Activated CD8-positive, alpha-beta memory T cell treated with anti-CD3 and anti-CD28 coated beads, Interleukin-2, amount 10 ng/mL, durations not matched to agents 7 days and 5 days (primary cell): ENCODE results near the gene IGF2BP1. TPM values are rescaled to one million over a fixed set of nuclear protein-coding genes. Genes with fewer than 3 reads are reported as not detected.
"Not testable (repeated sequence)": the region's sequence is repeated elsewhere in the genome, so short reads cannot be mapped to it uniquely, and the experiment has no call there.

Source experiments
- ATAC-seq: fragments of 150-1000 bp; cut with Tn5 transposase; one replicate; pipeline ENCODE4 v1.10.0; 2021; ENCODE audit warnings: moderate library complexity
- CTCF ChIA-PET: fragments of 350-600 bp; sonication (Branson Sonifier 250); formaldehyde crosslinking; loops from one replicate; lab custom pipeline; 2021; ENCODE audit warnings: antibody characterized with exemption; lab: Charles Lee
- DNase-seq: peaks from one replicate; pipeline ENCODE4 v3.0.0-alpha.2; 2020
- H3K27ac Mint-ChIP-seq: one replicate; pipeline ENCODE4 v1.8.0; 2021; ENCODE audit warnings: mild to moderate bottlenecking, mixed read lengths
- H3K27me3 Mint-ChIP-seq: one replicate; pipeline ENCODE4 v1.8.0; 2021; ENCODE audit warnings: mixed read lengths
- H3K36me3 Mint-ChIP-seq: one replicate; pipeline ENCODE4 v1.8.0; 2021; ENCODE audit warnings: mild to moderate bottlenecking, mixed read lengths
- H3K4me1 Mint-ChIP-seq: one replicate; pipeline ENCODE4 v1.8.0; 2021; ENCODE audit warnings: mixed read lengths
- H3K4me3 Mint-ChIP-seq: one replicate; pipeline ENCODE4 v1.8.0; 2021; ENCODE audit warnings: mild to moderate bottlenecking, moderate library complexity, mixed read lengths
- H3K9me3 Mint-ChIP-seq: one replicate; pipeline ENCODE4 v1.8.0; 2022; ENCODE audit warnings: low read depth, mixed read lengths
- total RNA-seq, 2 experiments: library from RNA; stranded (reverse); gene quantifications; one replicate each; pipeline ENCODE4 v1.2.3, GENCODE V29; 2021

The IGF2BP1 gene
- total RNA-seq, 2 experiments from 2014 or later: not detected

- Mint-ChIP-seq H3K4me3 (no peak overlapping the region), H3K27ac (no peak overlapping the region), H3K27me3 (peaks cover 50% of the 10 kb centered on the region), H3K4me1 (no peaks in the 10 kb centered on the region), H3K9me3 (no peaks in the 10 kb centered on the region), H3K36me3 (no peaks in the 10 kb centered on the region)
- CTCF ChIA-PET: no interaction called here
- peak; percentile 8 for DNase-seq
- no peak for ATAC-seq
Observed at GRCh38 chr17:49015924-49016774, 19.0 kb downstream of the IGF2BP1 start.

- Mint-ChIP-seq H3K36me3 (no peaks in the 10 kb centered on the region), H3K9me3 (no peaks in the 10 kb centered on the region), H3K27me3 (peaks cover 42% of the 10 kb centered on the region), H3K4me1 (no peaks in the 10 kb centered on the region), H3K27ac (no peak overlapping the region), H3K4me3 (no peak overlapping the region)
- DNase-seq (peak; percentile 18), ATAC-seq (no peak)
- CTCF ChIA-PET: no interaction called here
Observed at GRCh38 chr17:49016775-49017463, 19.7 kb downstream of the IGF2BP1 start.

- no peaks in the 10 kb centered on the region for H3K4me1 Mint-ChIP-seq
- H3K9me3 Mint-ChIP-seq: no peaks in the 10 kb centered on the region
- ATAC-seq: no peak
- CTCF ChIA-PET: interaction anchor here (1.1 kb wide), 1 partner anchor 228 kb away, joined by 3 read pairs; no protein-coding TSS in a partner anchor
- DNase-seq: no peak
- H3K27me3 Mint-ChIP-seq: peaks cover 29% of the 10 kb centered on the region
- H3K4me3 Mint-ChIP-seq: no peak overlapping the region
- no peak overlapping the region for H3K27ac Mint-ChIP-seq
- H3K36me3 Mint-ChIP-seq: no peaks in the 10 kb centered on the region
Observed at GRCh38 chr17:49018116-49018612, 21.0 kb downstream of the IGF2BP1 start.

GRCh38 chr17:49018748-49019147 is 21.6 kb downstream of the IGF2BP1 start:
- DNase-seq: no peak
- Mint-ChIP-seq H3K36me3 (no peaks in the 10 kb centered on the region), H3K4me1 (no peaks in the 10 kb centered on the region), H3K4me3 (no peak overlapping the region), H3K9me3 (no peaks in the 10 kb centered on the region), H3K27ac (no peak overlapping the region), H3K27me3 (peaks cover 29% of the 10 kb centered on the region)
- CTCF ChIA-PET: no interaction called here
- ATAC-seq: no peak

- CTCF ChIA-PET: interaction anchor here (1.2 to 1.3 kb wide), 2 partner anchors 12 to 15 kb away, joined by 4 read pairs; no protein-coding TSS in a partner anchor
- H3K36me3 Mint-ChIP-seq: no peaks in the 10 kb centered on the region
- H3K27ac Mint-ChIP-seq: no peak overlapping the region
- DNase-seq (no peak), ATAC-seq (no peak)
- no peak overlapping the region for H3K4me3 Mint-ChIP-seq
- H3K27me3 Mint-ChIP-seq: peaks cover 26% of the 10 kb centered on the region
- no peaks in the 10 kb centered on the region for H3K9me3 Mint-ChIP-seq
- H3K4me1 Mint-ChIP-seq: no peaks in the 10 kb centered on the region
Observed at GRCh38 chr17:49020609-49021008, 23.4 kb downstream of the IGF2BP1 start.

GRCh38 chr17:49021095-49021767 is 24.0 kb downstream of the IGF2BP1 start:
- H3K9me3 Mint-ChIP-seq: no peaks in the 10 kb centered on the region
- DNase-seq (no peak), ATAC-seq (no peak)
- H3K4me1 Mint-ChIP-seq: no peaks in the 10 kb centered on the region
- no peaks in the 10 kb centered on the region for H3K36me3 Mint-ChIP-seq
- CTCF ChIA-PET: interaction anchor here (0.7 to 1.5 kb wide), 3 partner anchors 15 to 1034 kb away, joined by 3 to 4 read pairs (median 4); no protein-coding TSS in a partner anchor
- H3K4me3 Mint-ChIP-seq: no peak overlapping the region
- peaks cover 19% of the 10 kb centered on the region for H3K27me3 Mint-ChIP-seq
- H3K27ac Mint-ChIP-seq: no peak overlapping the region

GRCh38 chr17:49021768-49022103 is 24.6 kb downstream of the IGF2BP1 start:
- no peak overlapping the region for H3K4me3 Mint-ChIP-seq
- CTCF ChIA-PET: interaction anchor here (0.7 to 1.5 kb wide), 3 partner anchors 14 to 1034 kb away, joined by 3 to 4 read pairs (median 4); no protein-coding TSS in a partner anchor
- ATAC-seq (no peak), DNase-seq (no peak)
- H3K4me1 Mint-ChIP-seq: no peaks in the 10 kb centered on the region
- H3K27ac Mint-ChIP-seq: no peak overlapping the region
- no peaks in the 10 kb centered on the region for H3K9me3 Mint-ChIP-seq
- peaks cover 19% of the 10 kb centered on the region for H3K27me3 Mint-ChIP-seq
- no peaks in the 10 kb centered on the region for H3K36me3 Mint-ChIP-seq

GRCh38 chr17:49022391-49022941 is 25.3 kb downstream of the IGF2BP1 start:
- Mint-ChIP-seq H3K36me3 (no peaks in the 10 kb centered on the region), H3K27ac (no peak overlapping the region), H3K27me3 (peaks cover 19% of the 10 kb centered on the region), H3K4me1 (no peaks in the 10 kb centered on the region), H3K9me3 (no peaks in the 10 kb centered on the region), H3K4me3 (no peak overlapping the region)
- CTCF ChIA-PET: interaction anchor here (1.5 kb wide), 1 partner anchor 144 kb away, joined by 4 read pairs; no protein-coding TSS in a partner anchor
- ATAC-seq (no peak), DNase-seq (no peak)

- DNase-seq (no peak), ATAC-seq (no peak)
- CTCF ChIA-PET: interaction anchor here (1.2 to 1.8 kb wide), 2 partner anchors 9 to 11 kb away, joined by 5 to 7 read pairs; no protein-coding TSS in a partner anchor
- Mint-ChIP-seq H3K4me1 (no peaks in the 10 kb centered on the region), H3K27me3 (peaks cover 16% of the 10 kb centered on the region), H3K36me3 (no peaks in the 10 kb centered on the region), H3K4me3 (no peak overlapping the region), H3K9me3 (no peaks in the 10 kb centered on the region), H3K27ac (no peak overlapping the region)
Observed at GRCh38 chr17:49024523-49024922, 27.3 kb downstream of the IGF2BP1 start.

- peaks cover 13% of the 10 kb centered on the region for H3K27me3 Mint-ChIP-seq
- H3K36me3 Mint-ChIP-seq, H3K4me1 Mint-ChIP-seq, DNase-seq, H3K4me3 Mint-ChIP-seq, CTCF ChIA-PET, ATAC-seq, H3K27ac Mint-ChIP-seq, H3K9me3 Mint-ChIP-seq: not testable (repeated sequence)
Observed at GRCh38 chr17:49026447-49026846, 29.3 kb downstream of the IGF2BP1 start.

- no peak overlapping the region for H3K27ac Mint-ChIP-seq
- peaks cover 13% of the 10 kb centered on the region for H3K27me3 Mint-ChIP-seq
- H3K9me3 Mint-ChIP-seq: no peaks in the 10 kb centered on the region
- DNase-seq (no peak), ATAC-seq (no peak)
- peaks cover 6% of the 10 kb centered on the region for H3K4me1 Mint-ChIP-seq
- CTCF ChIA-PET: interaction anchor here (1.3 kb wide), 1 partner anchor 148 kb away, joined by 3 read pairs; no protein-coding TSS in a partner anchor
- no peaks in the 10 kb centered on the region for H3K36me3 Mint-ChIP-seq
- H3K4me3 Mint-ChIP-seq: no peak overlapping the region
Observed at GRCh38 chr17:49028271-49028670, 31.1 kb downstream of the IGF2BP1 start.

- Mint-ChIP-seq H3K27me3 (peaks cover 5% of the 10 kb centered on the region), H3K4me1 (peaks cover 6% of the 10 kb centered on the region), H3K27ac (no peak overlapping the region), H3K4me3 (no peak overlapping the region), H3K36me3 (no peaks in the 10 kb centered on the region), H3K9me3 (no peaks in the 10 kb centered on the region)
- ATAC-seq: no peak
- CTCF ChIA-PET: interaction anchor here (0.6 to 1.9 kb wide), 9 partner anchors 16 to 466 kb away, joined by 3 to 5 read pairs (median 3); partner anchors contain the start of gene PRAC2
- no peak for DNase-seq
Observed at GRCh38 chr17:49029801-49030200, 32.6 kb downstream of the IGF2BP1 start.
